Measurements from ENCODE around the gene ALDOC.

Gene ALDOC

DNA sequence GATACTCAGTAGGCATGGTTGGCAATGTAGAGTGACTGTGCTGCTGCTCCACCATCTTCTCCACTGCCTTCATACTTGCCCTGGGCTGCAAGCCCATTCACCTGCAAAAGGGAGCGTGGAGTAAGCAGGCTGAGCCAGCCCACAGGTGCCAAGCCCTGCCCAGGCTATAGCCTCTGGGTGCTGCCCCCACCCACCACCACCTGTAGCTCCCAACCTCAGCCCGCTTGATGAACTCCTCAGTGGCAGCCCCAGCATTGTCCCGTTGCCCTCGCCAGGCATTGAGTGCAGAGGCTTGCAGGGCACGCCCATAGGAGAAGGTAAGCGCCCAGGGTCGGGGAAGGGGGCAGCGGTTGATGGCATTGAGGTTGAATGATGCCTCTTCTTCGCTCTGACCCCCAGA, 3.2 kb downstream of the ALDOC start:
- Mint-ChIP-seq H3K4me1 (peaks cover 63% of the 10 kb centered on the region), H3K4me3 (no peak overlapping the region), H3K27ac (no peak overlapping the region), H3K9me3 (no peaks in the 10 kb centered on the region), H3K36me3 (peaks cover 77% of the 10 kb centered on the region)
- no peak for ATAC-seq
- DNase-seq (ENCODE audit: low spot score in 2 of 2): no peak

DNA sequence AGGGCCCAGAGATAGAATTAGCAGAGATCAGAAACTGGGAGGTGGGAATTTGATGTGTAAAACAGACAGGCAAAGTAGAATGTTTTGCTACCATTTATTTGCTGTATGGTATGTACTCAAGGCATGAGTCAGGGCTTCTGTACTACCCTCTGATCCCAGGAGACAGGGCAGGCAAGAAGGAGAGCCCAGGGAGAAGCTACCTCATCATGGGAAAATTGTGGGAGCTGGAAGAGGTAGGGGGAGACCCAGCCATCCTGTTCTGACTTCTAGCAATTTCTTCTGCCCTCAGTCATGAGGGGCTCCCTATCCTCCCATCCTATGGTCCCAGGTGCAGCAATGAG, 3.7 kb downstream of the ALDOC start:
- H3K36me3 Mint-ChIP-seq: peaks cover 77% of the 10 kb centered on the region
- ATAC-seq: no peak
- peaks cover 66% of the 10 kb centered on the region for H3K4me1 Mint-ChIP-seq
- H3K9me3 Mint-ChIP-seq: no peaks in the 10 kb centered on the region
- DNase-seq (ENCODE audit: low spot score in 2 of 2): no peak
- peak overlapping the region; percentile 95 for H3K4me3 Mint-ChIP-seq
- no peak overlapping the region for H3K27ac Mint-ChIP-seq

DNA sequence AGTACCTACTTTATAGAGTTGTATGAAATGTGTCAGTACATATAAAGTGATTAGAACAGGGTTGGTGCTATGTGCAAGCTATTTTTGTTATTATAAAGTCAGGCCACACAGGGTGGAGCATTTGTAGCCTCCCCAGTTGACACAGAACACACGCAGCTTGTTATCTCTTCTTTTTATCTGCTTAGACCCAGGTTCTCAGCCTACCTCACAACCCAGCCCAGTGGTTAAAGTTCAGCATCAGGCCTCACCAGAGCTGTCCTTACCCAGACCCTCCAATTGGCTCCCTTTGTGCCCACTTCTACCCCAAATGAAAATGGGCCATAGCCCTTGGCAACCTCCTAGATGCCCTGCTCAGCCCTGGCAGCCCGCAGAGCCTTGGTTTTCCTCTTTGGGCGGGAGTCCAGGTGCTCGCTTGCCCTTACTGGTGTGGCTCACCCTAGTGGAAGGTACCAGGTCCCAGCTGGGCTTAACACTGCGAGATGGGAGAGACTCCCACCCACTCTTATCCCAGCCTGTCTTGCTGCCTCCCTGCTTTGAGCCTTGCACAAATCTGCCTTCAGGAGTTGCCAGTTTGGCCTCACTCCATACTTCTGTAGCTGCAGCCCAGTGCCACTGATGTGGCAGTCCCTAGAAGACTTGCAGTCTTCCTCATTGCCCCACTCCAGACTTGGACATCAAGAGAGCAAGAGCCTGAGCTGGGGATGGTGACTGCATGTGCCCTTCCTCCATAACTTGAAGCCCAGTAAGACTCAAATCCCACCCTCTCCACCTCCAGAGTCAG, 4.2 kb downstream of the ALDOC start:
- ATAC-seq: no peak
- H3K27ac Mint-ChIP-seq: peak overlapping the region; percentile 94
- no peak for DNase-seq (ENCODE audit: low spot score in 2 of 2)
- H3K4me1 Mint-ChIP-seq: peaks cover 72% of the 10 kb centered on the region
- peaks cover 81% of the 10 kb centered on the region for H3K36me3 Mint-ChIP-seq
- peak overlapping the region; percentile 95 for H3K4me3 Mint-ChIP-seq
- no peaks in the 10 kb centered on the region for H3K9me3 Mint-ChIP-seq

DNA sequence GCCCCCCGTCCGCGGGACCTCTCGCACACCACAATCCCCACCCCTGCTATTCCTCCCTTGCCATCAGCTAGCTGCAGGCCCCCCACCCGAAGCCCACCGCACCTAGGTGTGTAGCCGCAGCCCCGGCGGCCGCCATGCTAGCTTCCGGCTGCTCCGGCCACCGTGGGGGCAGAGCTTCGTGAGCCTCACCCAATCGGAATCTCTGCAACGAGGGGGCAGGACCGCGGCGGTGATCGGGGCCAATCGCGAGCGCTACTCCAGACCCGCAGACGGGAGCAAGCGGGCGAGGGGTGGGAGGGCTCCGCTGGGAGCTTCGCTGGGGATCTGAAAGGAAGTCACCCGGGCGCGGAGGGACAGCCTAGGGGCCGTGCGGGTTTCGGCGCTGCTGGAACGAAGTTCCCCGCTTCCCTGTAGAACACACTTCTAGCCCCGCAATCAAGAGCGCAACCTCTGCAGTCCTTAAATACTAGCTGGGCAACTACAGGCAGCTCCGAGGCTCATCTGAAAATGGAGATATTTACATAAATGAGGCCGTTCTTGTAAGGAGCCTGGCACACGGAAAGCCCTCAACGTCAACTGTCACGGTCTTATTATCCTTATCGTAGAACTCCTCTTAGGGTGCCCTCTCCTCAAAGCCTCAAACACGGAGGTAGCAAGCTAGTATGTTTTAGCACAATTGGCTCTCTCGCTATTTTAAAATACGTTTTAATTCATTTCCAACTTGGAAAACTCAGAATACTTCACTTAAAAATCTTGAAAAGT, 5.2 kb downstream of the ALDOC start, which contains the start of gene PIGS:
PIGS (minus strand) TSS at position 164 of the 762 bp plus-strand sequence; CDS start at position 136, 28 bp downstream.
- Mint-ChIP-seq H3K9me3 (no peaks in the 10 kb centered on the region), H3K27ac (peak within 1 kb of the TSS; percentile 94), H3K36me3 (peaks cover 81% of the 10 kb centered on the region), H3K4me1 (peaks cover 70% of the 10 kb centered on the region), H3K4me3 (peak within 1 kb of the TSS; percentile 95)
- ATAC-seq (peak; percentile 98), DNase-seq (ENCODE audit: low spot score in 2 of 2) (peak; percentile 79 to 95)

DNA sequence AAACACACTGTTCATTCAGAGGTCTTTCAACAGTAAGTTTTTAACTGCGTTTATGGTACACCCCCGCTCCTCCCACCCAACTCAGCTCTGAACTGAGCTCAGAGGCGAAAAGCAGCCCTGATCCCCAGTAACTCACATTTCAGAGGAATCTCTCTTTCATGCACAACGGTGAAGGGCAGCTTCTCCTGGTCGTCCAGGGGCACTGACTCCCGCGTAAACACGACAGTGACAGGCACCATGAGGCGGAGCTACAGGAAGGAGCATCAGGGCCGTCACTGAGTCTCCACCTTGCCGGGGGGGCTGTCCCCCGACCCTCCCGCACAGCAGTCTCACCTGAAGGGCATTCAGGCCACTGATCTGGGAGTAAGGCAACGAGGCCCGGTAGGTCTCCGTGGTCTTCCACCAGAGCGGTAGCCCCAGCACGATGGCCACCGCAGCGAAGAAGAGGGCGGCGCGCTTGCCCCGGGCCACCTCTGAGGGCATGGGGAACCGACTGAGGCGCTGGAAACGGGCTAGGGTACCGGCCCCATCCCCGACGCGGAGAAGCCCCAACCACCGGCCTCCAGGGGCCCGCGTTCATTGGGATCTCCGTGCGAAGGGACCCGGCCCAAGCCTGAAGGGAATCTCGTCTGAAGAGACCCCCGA, 5.9 kb downstream of the ALDOC start:
- H3K4me3 Mint-ChIP-seq: peak overlapping the region; percentile 95
- DNase-seq (ENCODE audit: low spot score in 2 of 2) (peak; percentile 31 to 77), ATAC-seq (peak; percentile 67)
- H3K36me3 Mint-ChIP-seq: peaks cover 81% of the 10 kb centered on the region
- peak overlapping the region; percentile 94 for H3K27ac Mint-ChIP-seq
- H3K9me3 Mint-ChIP-seq: no peaks in the 10 kb centered on the region
- H3K4me1 Mint-ChIP-seq: peaks cover 63% of the 10 kb centered on the region

DNA sequence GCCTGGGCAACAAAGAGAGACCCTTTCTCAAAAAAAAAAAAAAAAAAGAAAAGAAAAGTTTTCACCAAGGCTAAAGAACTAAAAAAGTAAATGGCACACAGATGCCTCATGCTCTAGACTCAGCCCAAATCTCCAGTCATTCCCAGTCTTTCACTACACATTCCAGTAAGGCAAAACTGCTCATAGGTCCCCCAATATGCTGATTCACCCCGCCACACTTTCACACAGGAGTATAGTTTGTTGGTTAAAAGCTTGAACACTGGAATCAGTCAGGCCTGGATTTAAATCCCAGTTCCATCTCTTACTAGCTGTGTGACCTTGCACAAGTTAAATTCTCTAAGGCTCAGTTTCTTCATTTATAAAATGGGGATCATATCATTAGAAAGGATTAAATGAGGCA, 7.2 kb downstream of the ALDOC start:
- ATAC-seq (no peak), DNase-seq (ENCODE audit: low spot score in 2 of 2) (no peak)
- no peak overlapping the region for H3K27ac Mint-ChIP-seq
- H3K4me1 Mint-ChIP-seq: peaks cover 53% of the 10 kb centered on the region
- no peaks in the 10 kb centered on the region for H3K9me3 Mint-ChIP-seq
- H3K4me3 Mint-ChIP-seq: peak overlapping the region; percentile 95
- H3K36me3 Mint-ChIP-seq: peaks cover 79% of the 10 kb centered on the region

DNA sequence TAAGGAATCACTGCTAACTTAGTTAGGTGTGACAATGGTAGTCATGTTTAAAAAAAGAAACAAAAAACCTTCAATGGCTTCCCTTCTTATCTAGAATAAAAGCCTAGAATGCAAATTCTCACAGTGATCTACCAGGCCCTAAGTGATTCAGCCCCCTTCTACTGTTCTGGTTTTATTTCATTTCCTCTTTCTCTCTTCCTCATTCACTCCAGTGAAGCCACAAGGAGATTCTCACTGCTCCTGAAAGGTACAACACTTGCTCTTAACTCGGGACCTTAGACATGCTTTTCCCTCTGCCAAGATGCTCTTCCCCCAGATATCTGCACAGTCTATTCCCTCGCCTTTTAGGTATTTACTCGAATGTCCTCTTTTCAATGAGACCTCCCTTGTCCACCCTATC, 9.1 kb downstream of the ALDOC start:
- no peak for DNase-seq (ENCODE audit: low spot score in 2 of 2)
- Mint-ChIP-seq H3K4me1 (peaks cover 41% of the 10 kb centered on the region), H3K4me3 (no peak overlapping the region), H3K9me3 (no peaks in the 10 kb centered on the region), H3K27ac (peak overlapping the region; percentile 13), H3K36me3 (peaks cover 81% of the 10 kb centered on the region)
- no peak for ATAC-seq

DNA sequence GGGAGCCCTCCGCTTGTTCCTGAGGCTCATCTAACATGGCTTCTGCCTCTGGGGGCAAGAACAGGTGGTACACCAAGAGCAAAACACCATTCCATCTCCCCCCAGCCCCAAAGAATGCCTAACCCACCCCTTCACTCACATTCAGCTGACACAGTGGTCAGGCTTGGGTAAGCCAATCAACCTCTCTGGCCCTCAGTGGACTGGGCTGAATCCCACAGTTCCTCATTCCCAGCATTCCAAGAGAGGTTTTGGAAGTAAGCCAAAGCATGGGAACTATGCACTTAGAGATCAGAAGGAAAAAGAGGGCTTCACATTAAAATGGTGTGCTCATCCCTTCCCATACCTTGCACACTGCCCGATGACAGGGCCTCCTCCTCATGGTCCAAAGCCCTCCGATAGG, 13.2 kb downstream of the ALDOC start:
- no peak overlapping the region for H3K27ac Mint-ChIP-seq

DNA sequence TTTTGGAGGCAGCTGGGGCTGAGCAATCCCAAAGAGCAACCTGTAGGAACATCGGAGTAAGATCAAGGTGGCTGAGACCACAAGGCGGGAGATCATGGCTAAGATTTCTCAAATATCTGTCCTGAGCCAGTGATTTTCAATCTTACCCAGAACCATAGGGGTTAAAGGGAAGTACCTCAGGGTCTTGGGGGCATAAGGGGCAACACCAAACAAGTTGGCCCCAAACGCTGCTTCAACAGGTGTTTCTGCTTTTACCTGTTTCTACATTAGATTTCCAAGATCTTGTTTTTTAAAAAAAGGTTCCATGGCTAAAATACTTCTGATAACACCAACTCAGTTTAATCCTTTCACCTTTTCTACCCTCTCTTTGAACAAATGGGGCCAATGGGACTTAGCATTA, 21.7 kb downstream of the ALDOC start:
- Mint-ChIP-seq H3K27ac (no peak overlapping the region), H3K9me3 (no peaks in the 10 kb centered on the region), H3K4me1 (peaks cover 44% of the 10 kb centered on the region), H3K36me3 (peaks cover 76% of the 10 kb centered on the region), H3K4me3 (no peak overlapping the region)
- DNase-seq (ENCODE audit: low spot score in 2 of 2) (no peak), ATAC-seq (no peak)

More for the DNA sequence above, 13.2 kb downstream of the ALDOC start:
- peaks cover 98% of the 10 kb centered on the region for H3K36me3 Mint-ChIP-seq
- no peak for ATAC-seq
- H3K4me3 Mint-ChIP-seq: no peak overlapping the region
- DNase-seq (ENCODE audit: low spot score in 2 of 2): no peak
- no peaks in the 10 kb centered on the region for H3K9me3 Mint-ChIP-seq
- H3K4me1 Mint-ChIP-seq: peaks cover 15% of the 10 kb centered on the region

DNA sequence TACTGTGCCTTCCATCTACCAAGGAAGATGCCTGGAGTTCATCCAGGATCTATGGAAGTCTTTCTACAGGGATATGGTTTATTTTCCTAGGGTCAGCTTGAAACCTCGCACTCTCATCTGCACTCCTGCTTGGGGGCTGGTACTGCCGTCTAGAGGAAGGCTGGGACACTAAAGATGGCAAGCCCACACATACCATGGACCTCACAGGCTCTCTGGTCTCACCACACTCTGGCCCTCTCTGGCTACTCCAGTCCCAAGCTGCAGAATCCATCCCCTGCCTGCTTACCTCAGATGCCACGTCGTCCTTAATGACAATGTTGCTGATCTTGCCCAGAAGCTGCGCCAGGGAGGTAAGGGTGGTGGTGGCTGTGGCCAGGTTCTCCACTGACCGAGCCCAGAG, 22.1 kb downstream of the ALDOC start:
- H3K4me3 Mint-ChIP-seq: no peak overlapping the region
- ATAC-seq (no peak), DNase-seq (ENCODE audit: low spot score in 2 of 2) (no peak)
- no peaks in the 10 kb centered on the region for H3K9me3 Mint-ChIP-seq
- peaks cover 49% of the 10 kb centered on the region for H3K4me1 Mint-ChIP-seq
- H3K27ac Mint-ChIP-seq: no peak overlapping the region
- H3K36me3 Mint-ChIP-seq: peaks cover 71% of the 10 kb centered on the region

DNA sequence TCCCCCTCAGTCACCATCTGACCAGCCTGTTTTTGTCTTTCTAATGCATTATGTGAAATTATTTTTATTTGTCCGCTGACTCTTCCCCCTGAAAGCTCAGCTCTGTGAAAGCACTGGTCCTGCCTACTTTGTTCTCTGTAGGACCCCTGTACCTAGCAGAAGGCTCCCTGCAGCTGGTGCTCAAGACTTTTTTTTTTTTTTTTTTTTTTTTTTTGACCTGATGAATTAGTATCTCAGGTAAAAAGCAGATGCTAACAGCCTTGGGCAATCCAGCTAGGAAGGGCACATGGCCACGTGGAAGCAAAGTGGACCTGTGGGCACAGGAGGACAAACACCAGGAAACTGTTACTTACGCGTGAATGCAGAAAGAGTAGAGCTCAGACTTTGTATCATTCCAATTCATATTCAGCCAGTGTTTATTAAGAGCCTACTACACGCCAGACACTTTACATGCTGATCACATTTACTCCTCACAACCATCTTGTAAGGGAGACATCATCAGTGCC, 23.6 kb downstream of the ALDOC start:
- H3K9me3 Mint-ChIP-seq: no peaks in the 10 kb centered on the region
- no peak for ATAC-seq
- peak overlapping the region; percentile 63 for H3K27ac Mint-ChIP-seq
- peaks cover 64% of the 10 kb centered on the region for H3K4me1 Mint-ChIP-seq
- peaks cover 66% of the 10 kb centered on the region for H3K36me3 Mint-ChIP-seq
- peak overlapping the region; percentile 98 for H3K4me3 Mint-ChIP-seq
- no peak for DNase-seq (ENCODE audit: low spot score in 2 of 2)

DNA sequence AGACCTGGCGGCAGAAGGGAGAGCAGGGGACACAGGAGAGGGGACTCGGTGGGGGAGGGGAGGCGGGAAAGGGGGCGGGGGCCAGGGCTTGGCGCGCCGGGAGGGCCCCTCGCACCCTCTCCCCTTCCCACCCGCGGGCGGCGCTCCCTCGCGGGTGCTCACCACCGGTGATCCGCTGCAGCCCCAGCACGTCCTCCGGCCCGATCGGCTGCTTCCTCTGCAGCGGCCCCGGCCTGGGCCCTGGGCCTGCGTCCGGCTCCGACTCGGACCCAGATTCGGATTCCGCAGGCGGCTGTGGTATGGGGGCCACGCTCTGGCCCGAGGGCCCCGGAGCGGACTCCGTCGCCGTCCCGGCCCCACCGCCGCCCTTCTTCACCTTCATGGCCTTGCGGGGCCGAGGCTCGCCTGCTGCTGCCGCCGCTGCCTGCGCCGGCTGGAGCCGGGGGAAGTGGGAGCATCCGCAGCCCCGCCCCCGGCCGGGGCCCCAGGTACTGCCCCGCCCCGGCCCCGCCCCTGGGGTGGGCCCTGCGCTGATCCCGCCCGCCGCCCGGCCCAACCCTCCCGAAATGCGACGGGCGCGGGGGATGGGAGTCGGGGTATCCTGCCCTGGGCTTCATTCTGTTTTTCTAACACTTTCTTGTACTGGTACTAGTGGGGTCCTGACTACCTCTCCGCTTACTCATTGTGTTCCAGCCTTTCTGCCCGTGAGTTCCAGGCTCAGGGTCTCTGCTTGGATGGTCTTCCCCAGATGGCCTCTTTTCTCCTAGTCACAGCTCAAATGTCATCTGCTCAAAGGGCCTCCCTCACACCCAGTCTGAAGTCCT, 24.3 kb downstream of the ALDOC start, which contains the start of gene UNC119:
UNC119 (minus strand) TSS at position 449 of the 824 bp plus-strand sequence; CDS start at position 382, 67 bp downstream.
- peak; percentile 88 for ATAC-seq
- no peaks in the 10 kb centered on the region for H3K9me3 Mint-ChIP-seq
- H3K27ac Mint-ChIP-seq: peak within 1 kb of the TSS; percentile 86
- H3K4me3 Mint-ChIP-seq: peak within 1 kb of the TSS; percentile 98
- H3K4me1 Mint-ChIP-seq: peaks cover 66% of the 10 kb centered on the region
- peak; percentile 68 to 85 for DNase-seq (ENCODE audit: low spot score in 2 of 2)
- peaks cover 62% of the 10 kb centered on the region for H3K36me3 Mint-ChIP-seq

DNA sequence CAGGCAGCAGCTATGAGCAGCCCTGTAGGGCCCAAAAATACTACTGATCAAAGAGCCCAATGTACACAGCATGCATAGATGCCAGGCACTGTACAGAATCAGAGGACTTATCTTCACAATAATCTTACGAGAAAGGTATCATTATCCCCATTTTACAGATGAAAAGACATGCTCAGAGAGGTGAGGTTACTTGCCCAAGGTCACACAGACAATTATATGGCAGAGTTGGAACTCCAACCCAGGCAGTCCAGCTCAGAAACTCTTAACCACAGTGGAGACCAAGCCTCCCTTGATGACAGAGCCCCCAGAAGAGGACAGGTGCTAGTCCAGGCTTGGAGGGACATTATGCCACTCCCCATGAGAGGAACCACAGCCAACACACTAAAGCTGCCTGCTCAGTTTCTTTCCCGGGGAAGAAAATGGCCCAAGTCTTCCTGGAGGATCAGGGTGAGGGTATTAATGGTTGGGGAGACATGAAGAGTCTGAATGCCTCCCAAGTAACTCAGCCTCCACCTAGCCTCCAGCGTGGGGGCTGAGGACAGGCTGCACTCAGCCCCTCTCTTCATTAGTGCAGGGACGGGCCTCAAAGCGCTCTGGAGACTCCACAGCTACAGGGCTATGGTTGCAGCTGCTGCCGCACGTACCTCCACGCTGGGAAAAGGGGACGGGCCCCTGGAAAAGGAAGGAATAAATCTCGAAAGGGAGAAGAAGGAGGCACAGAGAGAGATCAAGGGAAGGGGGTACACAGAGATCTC, 25.1 kb downstream of the ALDOC start:
- H3K9me3 Mint-ChIP-seq: no peaks in the 10 kb centered on the region
- peak overlapping the region; percentile 86 for H3K27ac Mint-ChIP-seq
- no peak for ATAC-seq
- H3K4me1 Mint-ChIP-seq: peaks cover 63% of the 10 kb centered on the region
- H3K4me3 Mint-ChIP-seq: peak overlapping the region; percentile 98
- DNase-seq (ENCODE audit: low spot score in 2 of 2): no peak
- peaks cover 54% of the 10 kb centered on the region for H3K36me3 Mint-ChIP-seq

DNA sequence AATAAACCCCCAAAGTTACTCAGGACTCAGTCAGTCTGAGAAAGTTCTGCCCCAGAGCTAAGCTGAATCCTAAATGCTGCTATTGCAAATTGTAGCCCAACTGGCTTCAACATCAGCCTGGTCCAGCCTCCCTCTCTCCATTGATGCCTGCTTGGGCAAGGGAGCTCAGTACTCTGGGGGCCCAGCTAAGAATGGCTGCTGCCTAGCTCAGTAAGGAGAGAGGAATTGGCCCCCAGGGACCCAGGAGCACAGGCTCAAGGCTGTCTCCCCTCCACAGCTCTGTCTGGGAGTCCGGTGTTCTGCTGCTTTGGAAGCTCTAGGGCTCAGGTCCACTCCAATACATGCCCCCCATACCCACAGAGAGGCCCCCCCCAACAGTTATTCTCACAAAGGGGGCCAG, 25.8 kb downstream of the ALDOC start:
- Mint-ChIP-seq H3K27ac (peak overlapping the region; percentile 86), H3K4me3 (peak overlapping the region; percentile 98), H3K4me1 (peaks cover 63% of the 10 kb centered on the region), H3K9me3 (no peaks in the 10 kb centered on the region), H3K36me3 (peaks cover 47% of the 10 kb centered on the region)
- ATAC-seq: no peak
- DNase-seq (ENCODE audit: low spot score in 2 of 2): no peak
